ENCODE measurements around the gene CASZ1.

The CASZ1 gene

GRCh38 chr1:10612436-10613160 lies 183.8 kb downstream of the CASZ1 start:
- Histone ChIP-seq H3K36me3 (ENCODE audit: control insufficient read depth, insufficient read depth, low read length) (no peaks in the 10 kb centered on the region), H3K9me3 (ENCODE audit: control insufficient read depth, low read length) (no peaks in the 10 kb centered on the region), H3K4me3 (ENCODE audit: low read length) (no peak overlapping the region), H3K9ac (ENCODE audit: low read length) (no peak overlapping the region), H3K27me3 (ENCODE audit: control insufficient read depth, insufficient read depth, low read length) (no peaks in the 10 kb centered on the region), H3K4me1 (ENCODE audit: control insufficient read depth, insufficient read depth, low read length) (no peaks in the 10 kb centered on the region)

- Histone ChIP-seq H3K36me3 (ENCODE audit: control insufficient read depth, insufficient read depth, low read length) (no peaks in the 10 kb centered on the region), H3K9ac (ENCODE audit: low read length) (no peak overlapping the region), H3K27me3 (ENCODE audit: control insufficient read depth, insufficient read depth, low read length) (no peaks in the 10 kb centered on the region), H3K4me1 (ENCODE audit: control insufficient read depth, insufficient read depth, low read length) (no peaks in the 10 kb centered on the region), H3K9me3 (ENCODE audit: control insufficient read depth, low read length) (no peaks in the 10 kb centered on the region), H3K4me3 (ENCODE audit: low read length) (no peak overlapping the region)
Observed at GRCh38 chr1:10610901-10611600, 185.4 kb downstream of the CASZ1 start.

- Histone ChIP-seq H3K36me3 (ENCODE audit: control insufficient read depth, insufficient read depth, low read length) (no peaks in the 10 kb centered on the region), H3K9ac (ENCODE audit: low read length) (no peak overlapping the region), H3K27me3 (ENCODE audit: control insufficient read depth, insufficient read depth, low read length) (no peaks in the 10 kb centered on the region)
Observed at GRCh38 chr1:10608690-10609089, 187.8 kb downstream of the CASZ1 start.

DNA sequence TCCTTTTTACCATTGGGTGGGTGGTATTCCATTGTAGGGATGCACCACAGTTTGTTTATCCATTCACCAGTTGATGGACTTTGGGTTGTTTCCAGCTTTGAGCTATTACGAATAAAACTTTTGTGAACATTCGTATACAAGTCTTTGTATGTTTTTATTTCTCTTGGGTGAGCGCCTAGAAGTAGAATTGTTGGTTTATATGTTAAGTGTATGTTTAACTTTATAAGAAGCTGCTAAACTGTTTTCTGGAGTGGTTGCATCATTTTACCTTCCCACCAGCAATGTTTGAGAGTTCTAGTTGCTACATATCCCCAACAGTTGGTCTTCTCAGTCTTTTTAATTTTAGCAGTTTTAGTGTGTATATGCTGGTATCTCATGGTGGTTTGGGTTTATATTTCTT lies 189.2 kb downstream of the CASZ1 start:
- Histone ChIP-seq H3K4me3 (ENCODE audit: low read length) (no peak overlapping the region), H3K36me3 (ENCODE audit: control insufficient read depth, insufficient read depth, low read length) (no peaks in the 10 kb centered on the region), H3K27me3 (ENCODE audit: control insufficient read depth, insufficient read depth, low read length) (no peaks in the 10 kb centered on the region), H3K9me3 (ENCODE audit: control insufficient read depth, low read length) (no peaks in the 10 kb centered on the region), H3K4me1 (ENCODE audit: control insufficient read depth, insufficient read depth, low read length) (no peaks in the 10 kb centered on the region), H3K9ac (ENCODE audit: low read length) (no peak overlapping the region)

More at GRCh38 chr1:10608690-10609089, 187.8 kb downstream of the CASZ1 start:
- no peaks in the 10 kb centered on the region for H3K4me1 ChIP-seq (ENCODE audit: control insufficient read depth, insufficient read depth, low read length)
- no peaks in the 10 kb centered on the region for H3K9me3 ChIP-seq (ENCODE audit: control insufficient read depth, low read length)
- H3K4me3 ChIP-seq (ENCODE audit: low read length), result no peak overlapping the region

DNA sequence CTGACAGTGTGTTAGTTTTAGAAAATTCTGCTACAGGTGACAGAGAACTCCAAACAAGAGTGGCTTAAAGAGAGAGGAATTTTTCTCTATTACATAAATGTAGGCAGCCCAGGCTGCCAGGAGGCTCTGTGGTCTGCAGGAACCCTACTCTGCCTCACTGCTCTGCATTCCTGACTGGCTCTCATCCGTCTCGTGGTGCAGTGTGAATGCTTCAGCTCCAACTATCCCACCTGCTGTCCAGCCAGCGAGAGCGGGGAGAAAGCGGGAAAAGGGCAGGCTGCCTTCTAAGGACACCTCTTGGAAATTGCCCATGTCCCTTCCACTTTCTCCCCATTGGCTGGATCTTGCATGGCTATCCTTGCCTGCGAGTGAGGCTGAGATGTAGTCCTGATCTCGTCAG lies 190.4 kb downstream of the CASZ1 start:
- Histone ChIP-seq H3K27me3 (ENCODE audit: control insufficient read depth, insufficient read depth, low read length) (no peaks in the 10 kb centered on the region), H3K4me3 (ENCODE audit: low read length) (no peak overlapping the region)

DNA sequence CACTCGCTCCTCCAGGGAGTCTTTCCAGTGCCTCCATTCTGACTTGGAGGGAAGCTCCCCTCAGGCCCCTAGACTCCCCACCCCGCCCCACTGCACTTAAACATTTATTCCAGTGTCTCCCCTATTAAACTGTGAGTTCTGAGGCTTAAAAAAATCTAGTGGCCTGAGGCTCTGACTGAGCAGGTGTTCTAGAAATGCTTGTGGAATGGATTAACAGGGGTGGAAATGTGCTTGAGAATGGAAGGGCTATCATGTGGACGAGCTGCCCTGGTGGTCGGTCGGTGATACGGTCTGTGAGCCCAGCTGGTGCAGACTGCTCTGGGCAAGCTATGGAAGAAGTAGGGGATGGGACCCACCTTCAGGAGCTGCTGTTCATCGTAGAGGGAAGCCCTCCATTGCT lies 191.5 kb downstream of the CASZ1 start:
- Histone ChIP-seq H3K27me3 (ENCODE audit: control insufficient read depth, insufficient read depth, low read length) (no peaks in the 10 kb centered on the region), H3K4me3 (ENCODE audit: low read length) (no peak overlapping the region), H3K4me1 (ENCODE audit: control insufficient read depth, insufficient read depth, low read length) (no peaks in the 10 kb centered on the region), H3K36me3 (ENCODE audit: control insufficient read depth, insufficient read depth, low read length) (no peaks in the 10 kb centered on the region), H3K9me3 (ENCODE audit: control insufficient read depth, low read length) (no peaks in the 10 kb centered on the region), H3K9ac (ENCODE audit: low read length) (no peak overlapping the region)

More for the DNA sequence above, 190.4 kb downstream of the CASZ1 start:
- Histone ChIP-seq H3K4me1 (ENCODE audit: control insufficient read depth, insufficient read depth, low read length) (no peaks in the 10 kb centered on the region), H3K36me3 (ENCODE audit: control insufficient read depth, insufficient read depth, low read length) (no peaks in the 10 kb centered on the region), H3K9me3 (ENCODE audit: control insufficient read depth, low read length) (no peaks in the 10 kb centered on the region), H3K9ac (ENCODE audit: low read length) (no peak overlapping the region)

- Histone ChIP-seq H3K36me3 (ENCODE audit: control insufficient read depth, insufficient read depth, low read length) (no peaks in the 10 kb centered on the region), H3K27me3 (ENCODE audit: control insufficient read depth, insufficient read depth, low read length) (no peaks in the 10 kb centered on the region)
Observed at GRCh38 chr1:10602936-10603335, 193.5 kb downstream of the CASZ1 start.

DNA sequence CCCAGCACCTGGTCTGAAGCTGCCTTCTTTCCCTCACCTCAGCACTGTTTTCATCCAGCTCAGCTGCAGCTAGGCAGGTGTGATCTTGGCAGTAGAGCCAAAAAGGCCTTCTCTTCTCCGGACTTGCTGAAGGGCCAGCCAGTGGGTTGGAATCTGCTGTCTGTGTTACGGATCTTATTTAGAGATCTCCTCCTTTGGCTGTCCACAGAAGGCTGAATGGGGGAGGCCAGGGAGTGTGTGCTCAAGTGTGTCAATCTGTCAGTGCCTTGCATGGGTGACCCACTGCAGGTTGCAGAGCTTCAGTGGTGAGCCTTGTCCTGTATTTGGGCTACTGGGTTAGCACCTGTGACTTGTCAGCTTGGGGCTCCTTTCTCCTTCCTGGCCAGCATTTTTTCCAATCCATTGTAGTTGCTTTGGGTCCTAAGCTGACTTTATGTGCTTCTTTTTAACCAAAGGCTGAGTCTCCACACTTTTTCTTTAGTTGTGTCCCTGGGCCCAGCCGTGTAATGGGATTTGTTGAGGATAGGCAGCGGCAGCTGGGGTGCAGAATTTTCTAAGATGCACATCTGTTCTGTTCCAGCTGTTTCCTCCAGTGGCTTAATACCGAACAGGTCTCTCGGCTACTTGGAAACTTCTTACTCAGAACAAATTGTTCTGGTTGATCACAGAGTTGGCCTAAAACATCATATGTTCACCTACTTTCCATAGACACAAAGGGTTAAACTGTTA lies 194.9 kb downstream of the CASZ1 start:
- Histone ChIP-seq H3K27me3 (ENCODE audit: control insufficient read depth, insufficient read depth, low read length) (no peaks in the 10 kb centered on the region), H3K9me3 (ENCODE audit: control insufficient read depth, low read length) (no peaks in the 10 kb centered on the region), H3K9ac (ENCODE audit: low read length) (no peak overlapping the region), H3K4me3 (ENCODE audit: low read length) (no peak overlapping the region), H3K36me3 (ENCODE audit: control insufficient read depth, insufficient read depth, low read length) (no peaks in the 10 kb centered on the region), H3K4me1 (ENCODE audit: control insufficient read depth, insufficient read depth, low read length) (peaks cover 15% of the 10 kb centered on the region)

More at GRCh38 chr1:10602936-10603335, 193.5 kb downstream of the CASZ1 start:
- Histone ChIP-seq H3K4me1 (ENCODE audit: control insufficient read depth, insufficient read depth, low read length) (peaks cover 13% of the 10 kb centered on the region), H3K9ac (ENCODE audit: low read length) (no peak overlapping the region), H3K9me3 (ENCODE audit: control insufficient read depth, low read length) (no peaks in the 10 kb centered on the region), H3K4me3 (ENCODE audit: low read length) (no peak overlapping the region)

DNA sequence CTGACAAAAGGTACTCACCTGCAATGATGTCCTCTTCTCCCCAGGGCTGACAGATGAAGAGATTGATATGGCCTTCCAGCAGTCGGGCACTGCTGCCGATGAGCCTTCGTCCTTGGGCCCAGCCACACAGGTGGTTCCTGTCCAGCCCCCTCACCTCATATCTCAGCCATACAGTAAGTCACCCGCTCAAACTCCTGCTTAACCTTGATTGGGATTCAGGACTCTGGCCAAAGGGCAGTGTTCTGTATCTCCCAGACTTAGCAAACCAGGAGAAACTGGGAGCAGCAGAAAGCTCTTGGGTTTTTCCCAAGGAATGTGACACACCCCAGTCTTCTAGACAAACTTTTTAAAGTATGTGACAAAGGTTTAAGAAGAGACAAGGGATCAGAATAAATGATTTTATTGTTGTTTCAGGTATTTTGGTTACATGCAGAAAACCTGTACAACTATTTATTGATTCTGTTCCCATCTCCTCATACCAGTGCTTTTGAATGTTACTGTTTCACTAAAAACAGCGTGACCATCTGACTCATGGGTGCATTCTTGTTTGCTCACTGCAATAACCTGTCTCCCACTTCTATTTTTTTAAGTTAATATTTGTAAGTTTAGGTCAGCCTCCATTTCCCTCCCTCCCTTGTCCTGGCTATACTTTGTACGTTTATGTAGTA lies 197.1 kb downstream of the CASZ1 start:
- Histone ChIP-seq H3K27me3 (ENCODE audit: control insufficient read depth, insufficient read depth, low read length) (no peaks in the 10 kb centered on the region), H3K9ac (ENCODE audit: low read length) (no peak overlapping the region), H3K9me3 (ENCODE audit: control insufficient read depth, low read length) (no peaks in the 10 kb centered on the region), H3K4me1 (ENCODE audit: control insufficient read depth, insufficient read depth, low read length) (peaks cover 22% of the 10 kb centered on the region), H3K4me3 (ENCODE audit: low read length) (no peak overlapping the region), H3K36me3 (ENCODE audit: control insufficient read depth, insufficient read depth, low read length) (no peaks in the 10 kb centered on the region)

DNA sequence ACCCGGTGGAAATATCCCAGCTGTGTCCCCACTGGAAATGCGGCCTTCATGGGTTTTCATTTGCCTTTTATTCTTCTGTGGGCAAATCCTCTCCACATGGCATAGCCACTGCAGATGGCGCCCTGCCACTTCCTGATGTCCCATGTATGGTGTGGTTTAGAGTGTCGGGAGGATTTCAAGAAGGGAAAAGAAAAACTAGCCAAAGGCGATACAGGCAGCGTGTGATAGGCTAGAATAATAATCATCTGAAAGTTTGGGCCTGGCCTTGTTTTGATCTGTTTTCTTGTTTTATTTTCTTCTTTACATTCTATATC lies 198.1 kb downstream of the CASZ1 start:
- H3K9me3 ChIP-seq (ENCODE audit: control insufficient read depth, low read length), result no peaks in the 10 kb centered on the region
- no peak overlapping the region for H3K9ac ChIP-seq (ENCODE audit: low read length)
- no peaks in the 10 kb centered on the region for H3K27me3 ChIP-seq (ENCODE audit: control insufficient read depth, insufficient read depth, low read length)
- H3K36me3 ChIP-seq (ENCODE audit: control insufficient read depth, insufficient read depth, low read length), result no peaks in the 10 kb centered on the region
- peaks cover 22% of the 10 kb centered on the region for H3K4me1 ChIP-seq (ENCODE audit: control insufficient read depth, insufficient read depth, low read length)
- H3K4me3 ChIP-seq (ENCODE audit: low read length), result no peak overlapping the region

DNA sequence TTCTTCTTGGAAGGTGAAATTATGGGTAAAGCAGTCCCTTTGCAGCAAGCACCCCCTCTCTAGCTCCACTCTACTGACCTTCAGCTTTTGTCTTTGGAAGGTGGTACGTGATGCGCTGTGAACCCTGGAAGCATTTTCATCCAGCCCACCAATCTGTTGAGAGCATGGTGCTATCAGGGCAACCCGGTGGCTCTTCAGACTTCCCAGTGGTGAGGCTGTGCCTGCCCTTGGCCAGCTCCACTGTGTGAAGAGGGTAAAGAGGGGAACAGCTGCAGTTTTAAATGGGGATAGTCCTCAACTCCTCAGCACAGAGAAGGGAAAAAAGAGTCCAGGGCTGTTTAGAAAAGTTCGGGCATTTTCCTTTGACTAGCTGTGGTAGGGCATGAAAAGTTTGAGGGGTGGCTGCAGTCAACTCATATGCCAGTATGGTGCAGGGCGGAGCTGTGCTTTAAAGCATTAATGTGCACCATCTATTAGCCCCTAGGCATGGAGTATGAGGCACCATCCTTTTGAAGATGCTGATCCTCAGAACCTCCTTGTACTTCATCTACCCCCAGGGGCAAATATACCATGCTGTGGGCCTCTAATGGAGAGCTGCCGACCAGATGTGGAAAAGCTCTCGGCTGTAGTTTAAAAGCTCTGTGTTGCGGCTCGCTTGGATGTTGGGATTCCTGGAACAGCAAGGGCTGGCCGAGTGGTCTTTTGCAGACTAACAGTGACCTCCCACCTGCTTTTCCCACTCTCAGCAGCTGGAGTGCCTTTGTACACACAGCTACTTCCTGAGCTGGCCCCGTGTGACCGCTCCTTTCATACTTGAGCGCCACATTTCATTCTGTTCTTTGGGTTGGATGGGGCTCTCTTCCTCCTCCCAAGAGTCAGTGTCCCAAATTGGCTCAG lies 198.7 kb downstream of the CASZ1 start:
- Histone ChIP-seq H3K36me3 (ENCODE audit: control insufficient read depth, insufficient read depth, low read length) (no peaks in the 10 kb centered on the region), H3K27me3 (ENCODE audit: control insufficient read depth, insufficient read depth, low read length) (no peaks in the 10 kb centered on the region), H3K9me3 (ENCODE audit: control insufficient read depth, low read length) (no peaks in the 10 kb centered on the region), H3K4me3 (ENCODE audit: low read length) (no peak overlapping the region), H3K4me1 (ENCODE audit: control insufficient read depth, insufficient read depth, low read length) (peaks cover 22% of the 10 kb centered on the region), H3K9ac (ENCODE audit: low read length) (no peak overlapping the region)
